GM12878 (cell line): ENCODE measurements around the gene PSMD8. TPM values are rescaled to one million over a fixed set of nuclear protein-coding genes. Genes with fewer than 3 reads are reported as not detected.

Experiments
- ATAC-seq: fragments of 200-7000 bp; cut with Tn5 transposase; 3 replicates; pipeline ENCODE4 v1.9.1; 2020; ENCODE audit warnings: mild to moderate bottlenecking, moderate library complexity
- BruUV-seq: library from RNA; stranded (reverse); fragments of 400-500 nt; replicated peaks from 2 replicates; lab custom pipeline; 2021; lab: Mats Ljungman, UMichigan
- CTCF ChIA-PET: fragments of 300-600 bp; sonication (Branson Sonifier 250); formaldehyde crosslinking; extraction: SDS; loops from one replicate; lab custom pipeline; 2021; ENCODE audit warnings: inconsistent platforms; lab: Yijun Ruan, JAX
- POLR2A ChIA-PET: fragments of 350-600 bp; formaldehyde crosslinking; extraction: SDS; loops from one replicate; lab custom pipeline; 2021; ENCODE audit warnings: inconsistent platforms; lab: Charles Lee
- RAD21 ChIA-PET: fragments of 300-600 bp; sonication (Branson Sonifier 250); formaldehyde crosslinking; loops from one replicate; lab custom pipeline; 2023; ENCODE audit warnings: antibody characterized with exemption; ENCODE audit not compliant: unreplicated experiment; lab: Charles Lee
- SMC1A ChIA-PET: fragments of 300-600 bp; sonication (Branson Sonifier 250); formaldehyde crosslinking; loops from one replicate; lab custom pipeline; 2023; ENCODE audit not compliant: unreplicated experiment, uncharacterized antibody; lab: Charles Lee
- DNase-seq: peaks from one replicate; pipeline ENCODE4 v3.0.0-alpha.2; 2011; ENCODE audit warnings: low read depth, low spot score
- FAIRE-seq: peaks from 3 replicates; lab custom pipeline; 2011; peaks lifted over from hg19 to GRCh38; lab: Jason Lieb, UNC
- H2AFZ ChIP-seq: 2 replicates; pipeline ENCODE4 v1.6.0; 2011; ENCODE audit warnings: low read depth, low read length, control low read depth; ENCODE audit not compliant: control insufficient read depth
- H3K27ac ChIP-seq: 2 replicates; pipeline ENCODE4 v1.5.1; 2011; ENCODE audit warnings: control low read depth; ENCODE audit not compliant: control insufficient read depth, insufficient read depth
- H3K27me3 ChIP-seq, 2 experiments: replicated peaks in 1 of 2; 2 replicates each; pipeline versions ENCODE4 v1.6.0 to v1.6.1; 2011; ENCODE audit warnings: low read length in 1 of 2; ENCODE audit not compliant: control insufficient read depth in 2 of 2, insufficient read depth in 2 of 2
- H3K36me3 ChIP-seq, 2 experiments: 2 replicates each; pipeline ENCODE4 v1.5.1; 2011; ENCODE audit warnings: low read length in 1 of 2; ENCODE audit not compliant: control insufficient read depth in 2 of 2, insufficient read depth in 2 of 2
- H3K4me1 ChIP-seq: 2 replicates; pipeline ENCODE4 v1.6.1; 2011; ENCODE audit warnings: mild to moderate bottlenecking, low read length, moderate library complexity, mixed read lengths; ENCODE audit not compliant: control insufficient read depth, insufficient read depth
- H3K4me2 ChIP-seq: 2 replicates; pipeline ENCODE4 v1.6.0; 2011; ENCODE audit warnings: control low read depth; ENCODE audit not compliant: control insufficient read depth, insufficient read depth
- H3K4me3 ChIP-seq: fragments of 200-600 bp; sonication (generic); 2 replicates; pipeline ENCODE4 v1.5.1; 2016
- H3K79me2 ChIP-seq: 2 replicates; pipeline ENCODE4 v1.6.0; 2011; ENCODE audit warnings: low read length; ENCODE audit not compliant: control insufficient read depth, insufficient read depth
- H3K9ac ChIP-seq: 2 replicates; pipeline ENCODE4 v1.8.0; 2011; ENCODE audit warnings: low read length, control low read depth, mixed read lengths; ENCODE audit not compliant: control insufficient read depth, insufficient read depth
- H3K9me3 ChIP-seq: replicated peaks from 3 replicates; pipeline ENCODE4 v1.5.1; 2011; ENCODE audit warnings: mild to moderate bottlenecking, low read length; ENCODE audit not compliant: control insufficient read depth, insufficient read depth
- H4K20me1 ChIP-seq: 2 replicates; pipeline ENCODE4 v1.6.0; 2011; ENCODE audit not compliant: control insufficient read depth, insufficient read depth
- CBX5 ChIP-seq: sonication (generic); IDR thresholded peaks from 2 replicates; pipeline ENCODE4 v1.6.1; 2016; ENCODE audit warnings: low read depth, moderate library complexity, mild to moderate bottlenecking, inconsistent platforms
- HDAC2 ChIP-seq: fragments of 200-600 bp; sonication (generic); IDR thresholded peaks from 2 replicates; pipeline ENCODE4 v1.6.1; 2017
- YY1 ChIP-seq: IDR thresholded peaks from 2 replicates; pipeline ENCODE4 v1.6.1; 2011; ENCODE audit warnings: low read depth, mild to moderate bottlenecking, low read length
- WGBS: methylation state at CpG from one replicate; pipeline ENCODE4 v1.1.6; 2016; ENCODE audit warnings: low lambda C conversion rate; ENCODE audit not compliant: insufficient replicate concordance, insufficient coverage; ENCODE audit errors: missing lambda C conversion rate; 5-methylcytosine and 5-hydroxymethylcytosine counted together
- in situ Hi-C: fragments of 300-500 bp; cut with MboI; formaldehyde crosslinking; loops from 9 replicates; pipeline ENCODE4 v1.14.3; 2018; ENCODE audit warnings: mixed read lengths
- intact Hi-C: fragments of 100-400 bp; cut with micrococcal nuclease; formaldehyde crosslinking; loops from one replicate; pipeline ENCODE4 v1.14.2; 2022; ENCODE audit not compliant: unreplicated experiment
- polyA plus RNA-seq, 11 experiments: library from polyadenylated mRNA; depleted of rRNA in 4 of 11; unstranded in 6 of 11; stranded (reverse) in 5 of 11; fragments of >200 nt; fragmentation: Nextera tagmentation in 4 of 11; fragmentation: Illumina TruSeq in 1 of 11; extraction: Ambion mirVana in 4 of 11; extraction: Trizol in 1 of 11; gene quantifications; 1 replicate in 1 of 11; 2 replicates in 10 of 11; pipeline versions ENCODE4 v1.2.1 to v1.2.3, GENCODE V29; 2011 to 2016; ENCODE audit warnings: inconsistent platforms in 2 of 11, missing spikeins in 2 of 11, low read depth in 1 of 11
- total RNA-seq, 4 experiments: library from RNA; depleted of rRNA in 3 of 4; stranded (reverse); fragments of >200 nt in 3 of 4; fragmentation: Illumina TruSeq in 1 of 4; extraction: Trizol in 1 of 4; gene quantifications; 2 replicates each; pipeline versions ENCODE4 v1.2.1 to v1.2.3, GENCODE V29; 2013 to 2021
- TF ChIP-seq, protein P1 (sequence below): fragments of 450-650 bp; IDR thresholded peaks from 2 replicates; pipeline ENCODE4 v1.6.1; 2017; ENCODE audit warnings: antibody characterized with exemption, mild to moderate bottlenecking, moderate library complexity
- TF ChIP-seq, protein P2 (sequence below): fragments of 450-650 bp; formaldehyde crosslinking; IDR thresholded peaks from 2 replicates; pipeline ENCODE4 v1.5.0; 2022; ENCODE audit warnings: mild to moderate bottlenecking, missing genetic modification characterization

The PSMD8 gene
- total and polyA plus RNA-seq, 10 of the 15 experiments (the other 5 are each of a cell fraction or from before 2014, with no cell fraction given): 81.2 to 409 (median 268) TPM

DNA sequence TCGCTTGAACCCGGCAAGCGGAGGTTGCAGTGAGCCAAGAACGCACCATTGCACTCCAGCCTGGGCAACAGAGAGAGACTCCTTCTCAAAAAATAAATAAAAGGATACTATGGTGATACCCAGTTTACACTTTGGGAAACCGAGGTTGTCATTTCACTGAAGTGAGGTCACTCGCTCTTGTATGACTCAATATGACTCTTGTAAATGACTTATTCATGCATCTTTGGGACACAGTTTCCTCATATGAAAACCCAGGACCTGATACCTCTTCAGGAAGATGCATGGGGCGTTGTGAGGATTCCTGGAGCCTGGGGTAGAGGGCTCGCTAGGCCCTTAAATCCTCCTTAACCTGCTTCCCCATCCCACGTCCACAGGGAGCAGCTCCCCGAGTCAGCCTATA, 4.5 kb downstream of the PSMD8 start:
- Histone ChIP-seq H3K79me2 (peaks cover 28% of the 10 kb centered on the region), H3K9ac (no peak overlapping the region), H2AFZ (no peak overlapping the region), H3K4me2 (no peak overlapping the region), H3K36me3 (peaks cover 15 to 28% of the 10 kb centered on the region in 2 experiments; a peak in 3 of 4 replicates), H3K27ac (no peak overlapping the region), H4K20me1 (0 out of 2 replicates have a peak, but pooled peaks cover 2% of the 10 kb centered on the region), H3K9me3 (no peaks in the 10 kb centered on the region), H3K4me1 (peaks cover 14% of the 10 kb centered on the region)
- ATAC-seq: no peak
- SMC1A ChIA-PET: no interaction called here
- no peak for FAIRE-seq
- RAD21 ChIA-PET: no interaction called here
- DNase-seq: no peak
- BruUV-seq: no TSS peak
- CTCF ChIA-PET: no interaction called here
- TF ChIP-seq CBX5: no peak
- no peak for TF ChIP-seq YY1
- TF ChIP-seq HDAC2: no peak
- TF ChIP-seq, protein P1, sequence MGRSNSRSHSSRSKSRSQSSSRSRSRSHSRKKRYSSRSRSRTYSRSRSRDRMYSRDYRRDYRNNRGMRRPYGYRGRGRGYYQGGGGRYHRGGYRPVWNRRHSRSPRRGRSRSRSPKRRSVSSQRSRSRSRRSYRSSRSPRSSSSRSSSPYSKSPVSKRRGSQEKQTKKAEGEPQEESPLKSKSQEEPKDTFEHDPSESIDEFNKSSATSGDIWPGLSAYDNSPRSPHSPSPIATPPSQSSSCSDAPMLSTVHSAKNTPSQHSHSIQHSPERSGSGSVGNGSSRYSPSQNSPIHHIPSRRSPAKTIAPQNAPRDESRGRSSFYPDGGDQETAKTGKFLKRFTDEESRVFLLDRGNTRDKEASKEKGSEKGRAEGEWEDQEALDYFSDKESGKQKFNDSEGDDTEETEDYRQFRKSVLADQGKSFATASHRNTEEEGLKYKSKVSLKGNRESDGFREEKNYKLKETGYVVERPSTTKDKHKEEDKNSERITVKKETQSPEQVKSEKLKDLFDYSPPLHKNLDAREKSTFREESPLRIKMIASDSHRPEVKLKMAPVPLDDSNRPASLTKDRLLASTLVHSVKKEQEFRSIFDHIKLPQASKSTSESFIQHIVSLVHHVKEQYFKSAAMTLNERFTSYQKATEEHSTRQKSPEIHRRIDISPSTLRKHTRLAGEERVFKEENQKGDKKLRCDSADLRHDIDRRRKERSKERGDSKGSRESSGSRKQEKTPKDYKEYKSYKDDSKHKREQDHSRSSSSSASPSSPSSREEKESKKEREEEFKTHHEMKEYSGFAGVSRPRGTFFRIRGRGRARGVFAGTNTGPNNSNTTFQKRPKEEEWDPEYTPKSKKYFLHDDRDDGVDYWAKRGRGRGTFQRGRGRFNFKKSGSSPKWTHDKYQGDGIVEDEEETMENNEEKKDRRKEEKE: no peak
- TF ChIP-seq, protein P2, sequence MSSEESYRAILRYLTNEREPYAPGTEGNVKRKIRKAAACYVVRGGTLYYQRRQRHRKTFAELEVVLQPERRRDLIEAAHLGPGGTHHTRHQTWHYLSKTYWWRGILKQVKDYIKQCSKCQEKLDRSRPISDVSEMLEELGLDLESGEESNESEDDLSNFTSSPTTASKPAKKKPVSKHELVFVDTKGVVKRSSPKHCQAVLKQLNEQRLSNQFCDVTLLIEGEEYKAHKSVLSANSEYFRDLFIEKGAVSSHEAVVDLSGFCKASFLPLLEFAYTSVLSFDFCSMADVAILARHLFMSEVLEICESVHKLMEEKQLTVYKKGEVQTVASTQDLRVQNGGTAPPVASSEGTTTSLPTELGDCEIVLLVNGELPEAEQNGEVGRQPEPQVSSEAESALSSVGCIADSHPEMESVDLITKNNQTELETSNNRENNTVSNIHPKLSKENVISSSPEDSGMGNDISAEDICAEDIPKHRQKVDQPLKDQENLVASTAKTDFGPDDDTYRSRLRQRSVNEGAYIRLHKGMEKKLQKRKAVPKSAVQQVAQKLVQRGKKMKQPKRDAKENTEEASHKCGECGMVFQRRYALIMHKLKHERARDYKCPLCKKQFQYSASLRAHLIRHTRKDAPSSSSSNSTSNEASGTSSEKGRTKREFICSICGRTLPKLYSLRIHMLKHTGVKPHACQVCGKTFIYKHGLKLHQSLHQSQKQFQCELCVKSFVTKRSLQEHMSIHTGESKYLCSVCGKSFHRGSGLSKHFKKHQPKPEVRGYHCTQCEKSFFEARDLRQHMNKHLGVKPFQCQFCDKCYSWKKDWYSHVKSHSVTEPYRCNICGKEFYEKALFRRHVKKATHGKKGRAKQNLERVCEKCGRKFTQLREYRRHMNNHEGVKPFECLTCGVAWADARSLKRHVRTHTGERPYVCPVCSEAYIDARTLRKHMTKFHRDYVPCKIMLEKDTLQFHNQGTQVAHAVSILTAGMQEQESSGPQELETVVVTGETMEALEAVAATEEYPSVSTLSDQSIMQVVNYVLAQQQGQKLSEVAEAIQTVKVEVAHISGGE (CRISPR knock-in tag): no peak
- TF ChIP-seq, all 136 proteins: peak for 0
- intact Hi-C loops: no loop called here
- in situ Hi-C loops: no loop called here
- no peaks in the 10 kb centered on the region for H3K27me3 ChIP-seq
- no peak overlapping the region for H3K4me3 ChIP-seq
- POLR2A ChIA-PET: no interaction called here
- WGBS: 89% methylated on average over 10 of the region's 10 CpGs
